BJ (cell line): Measurements from ENCODE around the gene HMCN2. TPM values are rescaled to one million over a fixed set of nuclear protein-coding genes. Genes with fewer than 3 reads are reported as not detected.
"Not testable (repeated sequence)": the region's sequence is repeated elsewhere in the genome, so short reads cannot be mapped to it uniquely, and the experiment has no call there.

Source experiments
- CTCF ChIA-PET: fragments of 350-600 bp; formaldehyde crosslinking; extraction: SDS; loops from one replicate; lab custom pipeline; 2021; ENCODE audit warnings: antibody characterized with exemption, inconsistent platforms; lab: Yijun Ruan, JAX
- POLR2A ChIA-PET: fragments of 300-600 bp; sonication (Branson Sonifier 250); formaldehyde crosslinking; extraction: SDS; loops from one replicate; lab custom pipeline; 2021; ENCODE audit warnings: antibody characterized with exemption; lab: Charles Lee
- DNase-seq: peaks from one replicate; pipeline ENCODE4 v3.0.0-alpha.2; 2011; ENCODE audit warnings: low read depth
- H3K27me3 ChIP-seq: 2 replicates; pipeline ENCODE4 v1.6.0; 2011; ENCODE audit warnings: low read length; ENCODE audit not compliant: control insufficient read depth, insufficient read depth
- H3K36me3 ChIP-seq: 2 replicates; pipeline ENCODE4 v1.5.1; 2011; ENCODE audit warnings: low read length; ENCODE audit not compliant: control insufficient read depth, insufficient read depth
- H3K4me3 ChIP-seq: 2 replicates; pipeline ENCODE4 v1.5.1; 2011; ENCODE audit warnings: low read depth, mild to moderate bottlenecking, control low read depth, low read length
- CTCF ChIP-seq: IDR thresholded peaks from 2 replicates; pipeline ENCODE4 v1.5.1; 2011; ENCODE audit warnings: low read depth, mild to moderate bottlenecking, control low read depth, inconsistent platforms, low read length, moderate library complexity; ENCODE audit not compliant: insufficient read depth
- polyA plus RNA-seq: library from polyadenylated mRNA; depleted of rRNA; stranded (reverse); fragments of >200 nt; gene quantifications from 2 replicates; pipeline ENCODE4 v1.2.3, GENCODE V29; 2011

The HMCN2 gene
- polyA plus RNA-seq, 1 experiment, result not detected

- POLR2A ChIA-PET, result no interaction called here
- H3K27me3 ChIP-seq, result peaks cover 3% of the 10 kb centered on the region; the same call in 1 of the 2 replicates
- H3K4me3 ChIP-seq, result no peak overlapping the region
- DNase-seq, result no peak
- no peaks in the 10 kb centered on the region for H3K36me3 ChIP-seq
- CTCF ChIA-PET, result interaction anchor here (1.3 kb wide), 1 partner anchor 11 kb away, joined by 6 read pairs; no protein-coding TSS in a partner anchor
- peak; percentile 36; the same call in 1 of the 2 replicates for TF ChIP-seq CTCF
Observed at GRCh38 chr9:130432362-130432761, 166.8 kb downstream of the HMCN2 start.

GRCh38 chr9:130432796-130433167 is 167.2 kb downstream of the HMCN2 start:
- H3K27me3 ChIP-seq, result peaks cover 3% of the 10 kb centered on the region; the same call in 1 of the 2 replicates
- DNase-seq, result no peak
- POLR2A ChIA-PET, result no interaction called here
- no peak overlapping the region for H3K4me3 ChIP-seq
- H3K36me3 ChIP-seq, result no peaks in the 10 kb centered on the region
- TF ChIP-seq CTCF, result no peak
- CTCF ChIA-PET, result interaction anchor here (1.3 kb wide), 1 partner anchor 11 kb away, joined by 6 read pairs; no protein-coding TSS in a partner anchor

- no peak for DNase-seq
- peaks cover 3% of the 10 kb centered on the region; the same call in 1 of the 2 replicates for H3K27me3 ChIP-seq
- POLR2A ChIA-PET, result no interaction called here
- peak overlapping the region; percentile 14 for H3K4me3 ChIP-seq
- TF ChIP-seq CTCF, result peak; percentile 34; the same call in 1 of the 2 replicates
- CTCF ChIA-PET, result interaction anchor here (0.6 to 1.3 kb wide), 2 partner anchors 14 to 49 kb away, joined by 4 read pairs; no protein-coding TSS in a partner anchor
- no peaks in the 10 kb centered on the region for H3K36me3 ChIP-seq
Observed at GRCh38 chr9:130433168-130433946, 167.8 kb downstream of the HMCN2 start.

- CTCF ChIA-PET, result interaction anchor here (0.6 to 1.3 kb wide), 2 partner anchors 14 to 48 kb away, joined by 4 read pairs; no protein-coding TSS in a partner anchor
- Histone ChIP-seq H3K4me3 (no peak overlapping the region), H3K36me3 (no peaks in the 10 kb centered on the region), H3K27me3 (peaks cover 3% of the 10 kb centered on the region; the same call in 1 of the 2 replicates)
- no peak for DNase-seq
- TF ChIP-seq CTCF, result no peak
- POLR2A ChIA-PET, result no interaction called here
Observed at GRCh38 chr9:130433947-130434262, 168.3 kb downstream of the HMCN2 start.

- POLR2A ChIA-PET, H3K27me3 ChIP-seq, H3K36me3 ChIP-seq, H3K4me3 ChIP-seq, DNase-seq, CTCF ChIA-PET: not testable (repeated sequence)
Observed at GRCh38 chr9:130434656-130435055, 169.1 kb downstream of the HMCN2 start.
